ENCODE results near the gene CLDND1. TPM values are rescaled to one million over a fixed set of nuclear protein-coding genes. Genes with fewer than 3 reads are reported as not detected.

The CLDND1 gene
- total RNA-seq, 1 donor from 2014 or later: 118 TPM

GRCh38 chr3:98500019-98500418 is 22.7 kb downstream of the CLDND1 start:
- no peaks in the 10 kb centered on the region for H3K36me3 Mint-ChIP-seq (ENCODE audit: low read depth, unreplicated experiment)
- TF ChIP-seq CTCF (IDR thresholded peaks at IDR 0.05; ENCODE audit: unreplicated experiment): no peak

GRCh38 chr3:98497381-98497780 is 25.3 kb downstream of the CLDND1 start, which contains the start of gene OR5K2:
Gene OR5K2, plus strand, starts transcription at chr3:98497681. Its CDS starts 0 bp downstream, at chr3:98497681.
- no peaks in the 10 kb centered on the region for H3K27me3 Mint-ChIP-seq (ENCODE audit: unreplicated experiment)
- no peak for TF ChIP-seq CTCF (IDR thresholded peaks at IDR 0.05; ENCODE audit: unreplicated experiment)
- no peak within 1 kb of the TSS for H3K4me3 Mint-ChIP-seq (ENCODE audit: unreplicated experiment)

More at GRCh38 chr3:98500019-98500418, 22.7 kb downstream of the CLDND1 start:
- Mint-ChIP-seq H3K4me3 (ENCODE audit: unreplicated experiment) (no peak overlapping the region), H3K9me3 (ENCODE audit: unreplicated experiment) (no peaks in the 10 kb centered on the region), H3K27ac (ENCODE audit: unreplicated experiment) (no peak overlapping the region), H3K27me3 (ENCODE audit: unreplicated experiment) (no peaks in the 10 kb centered on the region), H3K4me1 (ENCODE audit: unreplicated experiment) (no peaks in the 10 kb centered on the region)
- DNase-seq (ENCODE audit: low spot score): no peak

GRCh38 chr3:98483626-98484025 is 39.1 kb downstream of the CLDND1 start:
- Mint-ChIP-seq H3K4me3 (ENCODE audit: unreplicated experiment) (no peak overlapping the region), H3K4me1 (ENCODE audit: unreplicated experiment) (no peaks in the 10 kb centered on the region), H3K27me3 (ENCODE audit: unreplicated experiment) (peaks cover 2% of the 10 kb centered on the region), H3K27ac (ENCODE audit: unreplicated experiment) (no peak overlapping the region), H3K36me3 (ENCODE audit: low read depth, unreplicated experiment) (no peaks in the 10 kb centered on the region), H3K9me3 (ENCODE audit: unreplicated experiment) (peaks cover 5% of the 10 kb centered on the region)
- no peak for TF ChIP-seq CTCF (IDR thresholded peaks at IDR 0.05; ENCODE audit: unreplicated experiment)
- no peak for DNase-seq (ENCODE audit: low spot score)

More at GRCh38 chr3:98497381-98497780, 25.3 kb downstream of the CLDND1 start, which contains the start of gene OR5K2:
- DNase-seq (ENCODE audit: low spot score): no peak
- no peaks in the 10 kb centered on the region for H3K4me1 Mint-ChIP-seq (ENCODE audit: unreplicated experiment)
- no peaks in the 10 kb centered on the region for H3K36me3 Mint-ChIP-seq (ENCODE audit: low read depth, unreplicated experiment)
- H3K9me3 Mint-ChIP-seq (ENCODE audit: unreplicated experiment): no peaks in the 10 kb centered on the region
- no peak within 1 kb of the TSS for H3K27ac Mint-ChIP-seq (ENCODE audit: unreplicated experiment)

GRCh38 chr3:98482717-98483482 is 39.8 kb downstream of the CLDND1 start:
- H3K27me3 Mint-ChIP-seq (ENCODE audit: unreplicated experiment): peaks cover 2% of the 10 kb centered on the region
- DNase-seq (ENCODE audit: low spot score): no peak
- H3K27ac Mint-ChIP-seq (ENCODE audit: unreplicated experiment): no peak overlapping the region
- peaks cover 5% of the 10 kb centered on the region for H3K9me3 Mint-ChIP-seq (ENCODE audit: unreplicated experiment)
- no peak for TF ChIP-seq CTCF (IDR thresholded peaks at IDR 0.05; ENCODE audit: unreplicated experiment)
- no peak overlapping the region for H3K4me3 Mint-ChIP-seq (ENCODE audit: unreplicated experiment)
- no peaks in the 10 kb centered on the region for H3K36me3 Mint-ChIP-seq (ENCODE audit: low read depth, unreplicated experiment)
- H3K4me1 Mint-ChIP-seq (ENCODE audit: unreplicated experiment): no peaks in the 10 kb centered on the region

Other genes starting within 250 kb of the CLDND1 start
- not detected for gene OR5H2, start 240.4 kb downstream of the CLDND1 start, total RNA-seq (ENCODE audit: unreplicated experiment)
- gene OR5K4, start 169.0 kb downstream of the CLDND1 start, total RNA-seq (ENCODE audit: unreplicated experiment): not detected
- gene OR5K3, start 132.2 kb downstream of the CLDND1 start, total RNA-seq (ENCODE audit: unreplicated experiment): not detected
- not detected for gene OR5K1, start 59.7 kb downstream of the CLDND1 start, total RNA-seq (ENCODE audit: unreplicated experiment)
- gene OR5K2, start 25.2 kb downstream of the CLDND1 start, total RNA-seq (ENCODE audit: unreplicated experiment): not detected
- not detected for gene GPR15, start 9.1 kb upstream of the CLDND1 start, total RNA-seq (ENCODE audit: unreplicated experiment)
- gene CPOX, start 70.7 kb upstream of the CLDND1 start, total RNA-seq (ENCODE audit: unreplicated experiment): 21.5 TPM
- 6.5 TPM for gene ST3GAL6, start 240.4 kb upstream of the CLDND1 start, total RNA-seq (ENCODE audit: unreplicated experiment)